ENCODE measurements around the gene ARHGEF9.

The ARHGEF9 gene

GRCh38 chrX:63785708-63786040 lies 660 bp upstream of the ARHGEF9 start:
- no peak for TF ChIP-seq CTCF (conservative IDR thresholded peaks at IDR 0.05; ENCODE audit: low read depth, low read length)
- no peak for DNase-seq (ENCODE audit: low read depth)
- H3K4me3 ChIP-seq (ENCODE audit: low read depth, low read length), result no peak overlapping the region

GRCh38 chrX:63784346-63784901 lies 590 bp downstream of the ARHGEF9 start:
- no peak overlapping the region for H3K4me3 ChIP-seq (ENCODE audit: low read depth, low read length)
- DNase-seq (ENCODE audit: low read depth), result no peak
- no peak for TF ChIP-seq CTCF (conservative IDR thresholded peaks at IDR 0.05; ENCODE audit: low read depth, low read length)

GRCh38 chrX:63782515-63782914 lies 2.5 kb downstream of the ARHGEF9 start:
- H3K4me3 ChIP-seq (ENCODE audit: low read depth, low read length), result no peak overlapping the region
- DNase-seq (ENCODE audit: low read depth), result no peak
- TF ChIP-seq CTCF (conservative IDR thresholded peaks at IDR 0.05; ENCODE audit: low read depth, low read length), result no peak

GRCh38 chrX:63768760-63769159 lies 16.3 kb downstream of the ARHGEF9 start:
- TF ChIP-seq CTCF (conservative IDR thresholded peaks at IDR 0.05; ENCODE audit: low read depth, low read length), result no peak
- DNase-seq (ENCODE audit: low read depth), result no peak
- H3K4me3 ChIP-seq (ENCODE audit: low read depth, low read length), result no peak overlapping the region

GRCh38 chrX:63765712-63766111 lies 19.3 kb downstream of the ARHGEF9 start:
- no peak for DNase-seq (ENCODE audit: low read depth)
- TF ChIP-seq CTCF (conservative IDR thresholded peaks at IDR 0.05; ENCODE audit: low read depth, low read length), result no peak
- no peak overlapping the region for H3K4me3 ChIP-seq (ENCODE audit: low read depth, low read length)

GRCh38 chrX:63764946-63765345 lies 20.1 kb downstream of the ARHGEF9 start:
- no peak overlapping the region for H3K4me3 ChIP-seq (ENCODE audit: low read depth, low read length)
- peak; percentile 9 for DNase-seq (ENCODE audit: low read depth)
- TF ChIP-seq CTCF (conservative IDR thresholded peaks at IDR 0.05; ENCODE audit: low read depth, low read length), result no peak

GRCh38 chrX:63761639-63762038 lies 23.4 kb downstream of the ARHGEF9 start:
- DNase-seq (ENCODE audit: low read depth), result no peak
- peak; percentile 17 for TF ChIP-seq CTCF (conservative IDR thresholded peaks at IDR 0.05; ENCODE audit: low read depth, low read length)

More at GRCh38 chrX:63761639-63762038, 23.4 kb downstream of the ARHGEF9 start:
- H3K4me3 ChIP-seq (ENCODE audit: low read depth, low read length), result no peak overlapping the region

Measured in choroid plexus epithelial cell (primary cell).